Transverse colon (tissue), 4 donors: ENCODE measurements around the gene AGBL4. TPM values are rescaled to one million over a fixed set of nuclear protein-coding genes. Genes with fewer than 3 reads are reported as not detected.

Experiments
- DNase-seq: peaks from one replicate; pipeline ENCODE4 v3.0.0-alpha.2; 2019
- H3K27ac ChIP-seq, 4 donors: fragments of 200-600 bp; sonication (generic); 2 replicates each; pipeline ENCODE4 v1.5.1; 2016 to 2018; ENCODE audit warnings: inconsistent platforms in 4 of 4
- H3K27me3 ChIP-seq: fragments of 200-600 bp; sonication (generic); 2 replicates; pipeline ENCODE4 v1.5.1; 2017; ENCODE audit warnings: inconsistent platforms
- H3K36me3 ChIP-seq, 4 donors: fragments of 200-600 bp; sonication (generic); 2 replicates each; pipeline ENCODE4 v1.5.1; 2017 to 2019; ENCODE audit warnings: inconsistent platforms in 4 of 4
- H3K4me1 ChIP-seq, 4 donors: fragments of 200-600 bp; sonication (generic); 2 replicates each; pipeline ENCODE4 v1.5.1; 2017 to 2020; ENCODE audit warnings: inconsistent platforms in 4 of 4
- H3K4me3 ChIP-seq, 4 donors: fragments of 200-600 bp; sonication (generic); 1 replicate in 1 of 4; 2 replicates in 3 of 4; pipeline versions ENCODE4 v1.5.1 to v1.6.1; 2017 to 2019; ENCODE audit warnings: inconsistent platforms in 4 of 4
- H3K9me3 ChIP-seq, 2 donors: fragments of 200-600 bp; sonication (generic); 2 replicates each; pipeline ENCODE4 v1.5.1; 2017 to 2019; ENCODE audit warnings: inconsistent platforms in 2 of 2
- CTCF ChIP-seq, 5 experiments: fragments of 200-600 bp in 3 of 5; fragments of 450-650 bp in 2 of 5; sonication (generic) in 3 of 5; IDR thresholded peaks; 1 replicate in 2 of 5; 2 replicates in 3 of 5; pipeline ENCODE4 v1.5.1; 2016 to 2017; ENCODE audit warnings: antibody characterized with exemption in 5 of 5, inconsistent platforms in 3 of 5, mild to moderate bottlenecking in 2 of 5, moderate library complexity in 1 of 5
- EP300 ChIP-seq: sonication (generic); formaldehyde crosslinking; IDR thresholded peaks from one replicate; pipeline ENCODE4 v1.6.1; 2017; ENCODE audit warnings: antibody characterized with exemption, low read depth
- POLR2A ChIP-seq: fragments of 450-650 bp; IDR thresholded peaks from one replicate; pipeline ENCODE4 v1.6.1; 2016; ENCODE audit warnings: antibody characterized with exemption, mild to moderate bottlenecking, moderate library complexity
- POLR2AphosphoS5 ChIP-seq, 3 donors: sonication (generic); formaldehyde crosslinking; IDR thresholded peaks; one replicate each; pipeline ENCODE4 v1.6.1; 2016; ENCODE audit warnings: antibody characterized with exemption in 3 of 3
- WGBS, 2 donors: methylation state at CpG; one replicate each; pipeline ENCODE4 v1.1.5; 2018; ENCODE audit warnings: low coverage in 1 of 2; 5-methylcytosine and 5-hydroxymethylcytosine counted together
- in situ Hi-C, 4 donors: fragments of 200-750 bp; cut with MboI; loops; one replicate each; pipeline versions ENCODE4 v1.15.0 to v1.15.1; 2017; ENCODE audit warnings: low sequenced_read_pairs in 3 of 4, low pct_ligation_motif_present in 1 of 4, low pct_unique_long_range_greater_than_20kb in 1 of 4
- intact Hi-C: fragments of 100-400 bp; cut with DNase I; formaldehyde crosslinking; loops from one replicate; pipeline ENCODE4 v1.15.1; 2023; ENCODE audit warnings: low total_unique reads
- total RNA-seq, 4 donors: library from RNA; depleted of rRNA; stranded (reverse); fragments of >200 nt; gene quantifications; one replicate each; pipeline ENCODE4 v1.1.0, GENCODE V29; 2016

AGBL4 gene
- under 1 TPM in 1 of 4 donors, not detected in 3; 0.82 TPM for total RNA-seq

- WGBS, 2 donors, result 28% methylated on average over 40 of the region's 56 CpGs; no CpG with 5 or more reads in 1 of the 2 donors
- peak; percentile 39 for DNase-seq
- in situ Hi-C loops (no loop called here), intact Hi-C loops (no loop called here)
- Histone ChIP-seq H3K9me3 (no peaks in the 10 kb centered on the region), H3K4me1 (peaks cover 0 to 12% (median 4%) of the 10 kb centered on the region in 4 donors), H3K27me3 (peaks cover 10% of the 10 kb centered on the region), H3K27ac (no peak within 1 kb of the TSS), H3K36me3 (no peaks in the 10 kb centered on the region), H3K4me3 (peak within 1 kb of the TSS; percentile 42 to 53 (median 46))
- TF ChIP-seq POLR2AphosphoS5 (IDR thresholded peaks at IDR 0.05) (no peak), POLR2A (no peak), CTCF (IDR thresholded peaks at IDR 0.05) (no peak), EP300 (no peak)
Observed at GRCh38 chr1:50023292-50024159, at the start of gene AGBL4. AGBL4 (minus strand) TSS chr1:50023954.

GRCh38 chr1:50066806-50067205, 43.1 kb upstream of the AGBL4 start:
- H3K9me3 ChIP-seq, result no peaks in the 10 kb centered on the region
- H3K4me3 ChIP-seq, result no peak overlapping the region
- TF ChIP-seq POLR2A, result no peak
- no peak for TF ChIP-seq POLR2AphosphoS5 (IDR thresholded peaks at IDR 0.05)
- no peak for TF ChIP-seq CTCF (IDR thresholded peaks at IDR 0.05)
- no peak for TF ChIP-seq EP300
- no peaks in the 10 kb centered on the region for H3K27me3 ChIP-seq
- intact Hi-C loops, result no loop called here
- in situ Hi-C loops, result no loop called here
- no peak for DNase-seq
- H3K4me1 ChIP-seq, result no peaks in the 10 kb centered on the region
- H3K36me3 ChIP-seq, result no peaks in the 10 kb centered on the region
- no peak overlapping the region for H3K27ac ChIP-seq
- 71 to 83% methylated on average over 1 of the region's 1 CpG for WGBS, 2 donors

GRCh38 chr1:50060279-50060678, 36.5 kb upstream of the AGBL4 start:
- no peak for TF ChIP-seq POLR2A
- no peak for TF ChIP-seq POLR2AphosphoS5 (IDR thresholded peaks at IDR 0.05)
- TF ChIP-seq EP300, result no peak
- no peak for TF ChIP-seq CTCF (IDR thresholded peaks at IDR 0.05)
- intact Hi-C loops (no loop called here), in situ Hi-C loops (no loop called here)
- no peak for DNase-seq
- Histone ChIP-seq H3K27ac (no peak overlapping the region), H3K27me3 (no peaks in the 10 kb centered on the region), H3K4me3 (no peak overlapping the region), H3K9me3 (no peaks in the 10 kb centered on the region), H3K4me1 (no peaks in the 10 kb centered on the region), H3K36me3 (no peaks in the 10 kb centered on the region)
- 54 to 67% methylated on average over 2 to 3 of the region's 3 CpGs for WGBS, 2 donors

- TF ChIP-seq CTCF (IDR thresholded peaks at IDR 0.05) (no peak), EP300 (no peak), POLR2A (no peak)
- WGBS, 2 donors, result 40 to 62% methylated on average over 1 to 2 of the region's 2 CpGs
- no peaks in the 10 kb centered on the region for H3K36me3 ChIP-seq
Observed at GRCh38 chr1:50048791-50049190, 25.0 kb upstream of the AGBL4 start.

More at GRCh38 chr1:50048791-50049190, 25.0 kb upstream of the AGBL4 start:
- Histone ChIP-seq H3K27ac (no peak overlapping the region), H3K4me3 (no peak overlapping the region), H3K9me3 (no peaks in the 10 kb centered on the region), H3K4me1 (peaks cover 0 to 6% (median 2%) of the 10 kb centered on the region in 4 donors), H3K27me3 (peaks cover 52% of the 10 kb centered on the region)
- in situ Hi-C loops (no loop called here), intact Hi-C loops (no loop called here)
- no peak for DNase-seq
